IPS-18a (cell line): Measurements from ENCODE around the gene PALM3.

Experiments
- H3K27ac ChIP-seq: one replicate; pipeline ENCODE4 v1.5.1; 2013; ENCODE audit warnings: low read length
- H3K27me3 ChIP-seq: one replicate; pipeline ENCODE4 v1.6.1; 2013; ENCODE audit warnings: mild to moderate bottlenecking, low read length; ENCODE audit not compliant: control insufficient read depth, insufficient read depth
- H3K36me3 ChIP-seq: one replicate; pipeline ENCODE4 v1.6.1; 2013; ENCODE audit warnings: low read depth, low read length; ENCODE audit not compliant: control insufficient read depth
- H3K4me1 ChIP-seq: one replicate; pipeline ENCODE4 v1.6.1; 2013; ENCODE audit warnings: low read depth, low read length; ENCODE audit not compliant: control insufficient read depth
- H3K4me3 ChIP-seq: one replicate; pipeline ENCODE4 v1.5.1; 2013; ENCODE audit warnings: low read length
- H3K9ac ChIP-seq: one replicate; pipeline ENCODE4 v1.6.1; 2013; ENCODE audit warnings: mild to moderate bottlenecking, low read length, moderate library complexity
- H3K9me3 ChIP-seq: one replicate; pipeline ENCODE4 v1.6.1; 2013; ENCODE audit warnings: low read depth, low read length; ENCODE audit not compliant: control insufficient read depth

PALM3 gene

GRCh38 chr19:14061751-14062557, at the start of gene PALM3:
Gene PALM3 (minus strand): TSS chr19:14062076. CDS start chr19:14061980, 96 bp downstream.
- Histone ChIP-seq H3K9me3 (no peaks in the 10 kb centered on the region), H3K27ac (no peak within 1 kb of the TSS), H3K27me3 (peaks cover 23% of the 10 kb centered on the region), H3K36me3 (no peaks in the 10 kb centered on the region), H3K9ac (no peak within 1 kb of the TSS), H3K4me1 (peaks cover 5% of the 10 kb centered on the region), H3K4me3 (no peak within 1 kb of the TSS)

GRCh38 chr19:14111486-14111885, 49.6 kb upstream of the PALM3 start:
- H3K4me1 ChIP-seq: peaks cover 11% of the 10 kb centered on the region
- H3K27me3 ChIP-seq: no peaks in the 10 kb centered on the region
- H3K4me3 ChIP-seq: no peak overlapping the region
- no peaks in the 10 kb centered on the region for H3K36me3 ChIP-seq
- H3K9me3 ChIP-seq: no peaks in the 10 kb centered on the region
- H3K9ac ChIP-seq: no peak overlapping the region
- no peak overlapping the region for H3K27ac ChIP-seq

GRCh38 chr19:14110650-14111049, 48.8 kb upstream of the PALM3 start:
- H3K27ac ChIP-seq: no peak overlapping the region
- H3K4me3 ChIP-seq: no peak overlapping the region
- peaks cover 11% of the 10 kb centered on the region for H3K4me1 ChIP-seq
- H3K36me3 ChIP-seq: no peaks in the 10 kb centered on the region
- H3K27me3 ChIP-seq: no peaks in the 10 kb centered on the region
- H3K9me3 ChIP-seq: no peaks in the 10 kb centered on the region
- no peak overlapping the region for H3K9ac ChIP-seq

- no peaks in the 10 kb centered on the region for H3K27me3 ChIP-seq
- H3K27ac ChIP-seq: no peak overlapping the region
- H3K4me3 ChIP-seq: no peak overlapping the region
- no peak overlapping the region for H3K9ac ChIP-seq
- H3K36me3 ChIP-seq: no peaks in the 10 kb centered on the region
- no peaks in the 10 kb centered on the region for H3K9me3 ChIP-seq
- H3K4me1 ChIP-seq: peaks cover 6% of the 10 kb centered on the region
Measured at GRCh38 chr19:14107581-14108461, 45.9 kb upstream of the PALM3 start.

GRCh38 chr19:14106840-14107239, 45.0 kb upstream of the PALM3 start:
- Histone ChIP-seq H3K36me3 (no peaks in the 10 kb centered on the region), H3K9me3 (no peaks in the 10 kb centered on the region), H3K27me3 (no peaks in the 10 kb centered on the region), H3K4me1 (no peaks in the 10 kb centered on the region), H3K27ac (no peak overlapping the region), H3K4me3 (no peak overlapping the region), H3K9ac (no peak overlapping the region)

GRCh38 chr19:14105680-14106079, 43.8 kb upstream of the PALM3 start:
- Histone ChIP-seq H3K9ac (no peak overlapping the region), H3K27ac (no peak overlapping the region), H3K4me1 (no peaks in the 10 kb centered on the region), H3K4me3 (no peak overlapping the region), H3K27me3 (no peaks in the 10 kb centered on the region), H3K9me3 (no peaks in the 10 kb centered on the region), H3K36me3 (peaks cover 3% of the 10 kb centered on the region)

GRCh38 chr19:14103310-14103709, 41.4 kb upstream of the PALM3 start:
- Histone ChIP-seq H3K9me3 (no peaks in the 10 kb centered on the region), H3K9ac (no peak overlapping the region), H3K4me3 (no peak overlapping the region), H3K27ac (no peak overlapping the region), H3K4me1 (no peaks in the 10 kb centered on the region), H3K27me3 (no peaks in the 10 kb centered on the region), H3K36me3 (peaks cover 3% of the 10 kb centered on the region)

- H3K36me3 ChIP-seq: peaks cover 3% of the 10 kb centered on the region
Measured at GRCh38 chr19:14102756-14103155, 40.9 kb upstream of the PALM3 start.

GRCh38 chr19:14102102-14102696, 40.3 kb upstream of the PALM3 start:
- Histone ChIP-seq H3K4me3 (no peak overlapping the region), H3K4me1 (no peaks in the 10 kb centered on the region), H3K9me3 (no peaks in the 10 kb centered on the region), H3K36me3 (peaks cover 3% of the 10 kb centered on the region), H3K9ac (no peak overlapping the region), H3K27me3 (no peaks in the 10 kb centered on the region), H3K27ac (no peak overlapping the region)

More at GRCh38 chr19:14102756-14103155, 40.9 kb upstream of the PALM3 start:
- H3K27me3 ChIP-seq: no peaks in the 10 kb centered on the region
- H3K4me1 ChIP-seq: no peaks in the 10 kb centered on the region
- H3K9me3 ChIP-seq: no peaks in the 10 kb centered on the region
- no peak overlapping the region for H3K4me3 ChIP-seq
- no peak overlapping the region for H3K9ac ChIP-seq
- no peak overlapping the region for H3K27ac ChIP-seq

- H3K27me3 ChIP-seq: no peaks in the 10 kb centered on the region
- no peak overlapping the region for H3K4me3 ChIP-seq
- H3K9me3 ChIP-seq: no peaks in the 10 kb centered on the region
- peaks cover 6% of the 10 kb centered on the region for H3K36me3 ChIP-seq
- H3K4me1 ChIP-seq: no peaks in the 10 kb centered on the region
- H3K27ac ChIP-seq: no peak overlapping the region
- no peak overlapping the region for H3K9ac ChIP-seq
Measured at GRCh38 chr19:14101003-14101545, 39.2 kb upstream of the PALM3 start.

GRCh38 chr19:14097532-14098151, 35.8 kb upstream of the PALM3 start:
- H3K4me3 ChIP-seq: no peak overlapping the region
- H3K27ac ChIP-seq: no peak overlapping the region
- H3K9ac ChIP-seq: no peak overlapping the region
- H3K27me3 ChIP-seq: no peaks in the 10 kb centered on the region
- H3K4me1 ChIP-seq: no peaks in the 10 kb centered on the region
- peaks cover 6% of the 10 kb centered on the region for H3K36me3 ChIP-seq
- H3K9me3 ChIP-seq: peaks cover 9% of the 10 kb centered on the region
